Measurements from ENCODE around the gene HSF4.

DNA sequence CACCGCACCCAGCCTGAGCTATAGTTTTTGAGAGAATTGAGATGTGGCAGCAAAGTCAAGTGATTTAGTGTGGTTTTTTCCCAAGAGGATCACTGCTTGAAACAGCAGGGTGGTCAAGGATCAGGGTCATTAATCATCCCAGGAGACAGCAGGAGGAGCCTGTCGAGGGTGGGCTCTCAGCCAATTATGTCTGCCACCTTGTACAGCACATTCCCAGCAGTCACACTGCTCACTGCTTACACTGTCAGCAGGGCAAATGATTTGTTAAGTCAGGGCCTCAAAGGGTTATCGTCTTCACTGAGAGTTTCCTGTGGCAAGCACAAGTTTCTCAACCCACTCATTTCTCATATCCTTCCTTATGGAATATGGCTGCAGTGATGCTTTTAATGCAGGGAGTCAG, 26.9 kb upstream of the HSF4 start:
- TF ChIP-seq, protein P1, sequence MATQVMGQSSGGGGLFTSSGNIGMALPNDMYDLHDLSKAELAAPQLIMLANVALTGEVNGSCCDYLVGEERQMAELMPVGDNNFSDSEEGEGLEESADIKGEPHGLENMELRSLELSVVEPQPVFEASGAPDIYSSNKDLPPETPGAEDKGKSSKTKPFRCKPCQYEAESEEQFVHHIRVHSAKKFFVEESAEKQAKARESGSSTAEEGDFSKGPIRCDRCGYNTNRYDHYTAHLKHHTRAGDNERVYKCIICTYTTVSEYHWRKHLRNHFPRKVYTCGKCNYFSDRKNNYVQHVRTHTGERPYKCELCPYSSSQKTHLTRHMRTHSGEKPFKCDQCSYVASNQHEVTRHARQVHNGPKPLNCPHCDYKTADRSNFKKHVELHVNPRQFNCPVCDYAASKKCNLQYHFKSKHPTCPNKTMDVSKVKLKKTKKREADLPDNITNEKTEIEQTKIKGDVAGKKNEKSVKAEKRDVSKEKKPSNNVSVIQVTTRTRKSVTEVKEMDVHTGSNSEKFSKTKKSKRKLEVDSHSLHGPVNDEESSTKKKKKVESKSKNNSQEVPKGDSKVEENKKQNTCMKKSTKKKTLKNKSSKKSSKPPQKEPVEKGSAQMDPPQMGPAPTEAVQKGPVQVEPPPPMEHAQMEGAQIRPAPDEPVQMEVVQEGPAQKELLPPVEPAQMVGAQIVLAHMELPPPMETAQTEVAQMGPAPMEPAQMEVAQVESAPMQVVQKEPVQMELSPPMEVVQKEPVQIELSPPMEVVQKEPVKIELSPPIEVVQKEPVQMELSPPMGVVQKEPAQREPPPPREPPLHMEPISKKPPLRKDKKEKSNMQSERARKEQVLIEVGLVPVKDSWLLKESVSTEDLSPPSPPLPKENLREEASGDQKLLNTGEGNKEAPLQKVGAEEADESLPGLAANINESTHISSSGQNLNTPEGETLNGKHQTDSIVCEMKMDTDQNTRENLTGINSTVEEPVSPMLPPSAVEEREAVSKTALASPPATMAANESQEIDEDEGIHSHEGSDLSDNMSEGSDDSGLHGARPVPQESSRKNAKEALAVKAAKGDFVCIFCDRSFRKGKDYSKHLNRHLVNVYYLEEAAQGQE (IDR thresholded peaks at IDR 0.05; ENCODE audit: insufficient read depth in 1 of 2, low read depth in 2 of 2, low read length in 2 of 2), result no peak
- TF ChIP-seq POLR2AphosphoS5 (IDR thresholded peaks at IDR 0.05; ENCODE audit: low read depth, low read length) (no peak), SIN3A (IDR thresholded peaks at IDR 0.05; ENCODE audit: borderline replicate concordance, insufficient read depth, low read length) (no peak), TAF1 (IDR thresholded peaks at IDR 0.05; ENCODE audit: borderline replicate concordance, insufficient read depth, low read length) (no peak), FOXP2 (optimal IDR thresholded peaks at IDR 0.05; ENCODE audit: borderline replicate concordance, extremely low read depth, extremely low read length, insufficient read depth) (no peak)
